Measurements from ENCODE around the gene SLC2A13. TPM values are rescaled to one million over a fixed set of nuclear protein-coding genes. Genes with fewer than 3 reads are reported as not detected.

Gene SLC2A13
- total RNA-seq, 1 experiment from 2014 or later = 12.1 TPM

DNA sequence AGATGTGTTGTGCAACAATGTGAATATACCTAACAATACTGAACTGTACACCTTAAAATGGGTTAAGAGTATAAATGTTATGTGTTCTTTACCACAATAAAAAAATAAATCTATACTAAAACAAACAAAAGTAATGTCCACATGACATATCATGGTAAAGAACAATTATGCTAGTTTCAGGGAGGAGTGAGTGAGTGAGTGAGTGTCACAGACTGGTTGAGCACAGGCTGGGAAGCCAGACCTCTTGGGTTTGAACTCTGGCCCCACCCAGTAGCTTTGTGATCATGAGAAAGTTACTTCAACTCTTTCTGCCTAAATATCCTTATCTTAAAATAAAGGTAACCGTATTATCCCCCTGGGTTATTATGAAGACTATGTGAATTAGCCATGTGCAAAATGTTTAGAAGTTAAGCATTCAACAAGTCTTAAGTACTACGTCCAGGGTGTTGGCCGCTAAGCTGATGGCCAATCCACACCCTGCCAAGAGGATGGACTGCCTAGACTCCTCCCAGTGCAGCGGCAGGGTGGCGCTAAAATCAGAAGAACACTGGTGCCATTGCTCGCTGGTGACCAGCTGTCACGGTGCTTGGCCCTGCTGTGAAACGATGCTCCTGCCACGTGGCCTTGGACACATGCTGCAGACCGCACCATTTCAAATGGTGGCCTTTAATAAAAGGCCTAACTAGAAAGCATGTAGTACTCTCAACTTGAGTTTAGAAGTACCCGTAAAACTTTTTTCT is 7.3 kb downstream of the SLC2A13 start:
- no peak for ATAC-seq
- in situ Hi-C loops (cut with HindIII; ENCODE audit: low pct_unique_long_range_greater_than_20kb, low sequenced_read_pairs) (no loop called here), intact Hi-C loops (cut with micrococcal nuclease; ENCODE audit: unreplicated experiment) (no loop called here)
- no peak for DNase-seq (ENCODE audit: low read depth, low spot score)
- Histone ChIP-seq H3K4me3 (ENCODE audit: low read depth in 2 of 2, low read length in 2 of 2) (no peak overlapping the region), H3K4me1 (ENCODE audit: control insufficient read depth, insufficient read depth, low read length) (peaks cover 4% of the 10 kb centered on the region; the same call in 1 of the 2 replicates), H3K36me3 (ENCODE audit: control insufficient read depth, insufficient read depth, low read length) (no peaks in the 10 kb centered on the region), H3K9me3 (ENCODE audit: control insufficient read depth, insufficient read depth, low read depth, low read length) (no peaks in the 10 kb centered on the region), H3K27me3 (ENCODE audit: control insufficient read depth, insufficient read depth, low read length) (no peaks in the 10 kb centered on the region), H3K27ac (ENCODE audit: low read length) (no peak overlapping the region)
- no TSS peak for BruUV-seq (replicated peaks)
- TF ChIP-seq SIN3A (IDR thresholded peaks at IDR 0.05; ENCODE audit: borderline replicate concordance, insufficient read depth, low read depth, low read length) = no peak
- TF ChIP-seq TCF7L2 (IDR thresholded peaks at IDR 0.05; ENCODE audit: low read depth, low read length) = no peak
- no peak for TF ChIP-seq POLR2AphosphoS5 (IDR thresholded peaks at IDR 0.05; ENCODE audit: low read depth, low read length)
- ChIA-PET CTCF (no interaction called here), POLR2A (no interaction called here)

DNA sequence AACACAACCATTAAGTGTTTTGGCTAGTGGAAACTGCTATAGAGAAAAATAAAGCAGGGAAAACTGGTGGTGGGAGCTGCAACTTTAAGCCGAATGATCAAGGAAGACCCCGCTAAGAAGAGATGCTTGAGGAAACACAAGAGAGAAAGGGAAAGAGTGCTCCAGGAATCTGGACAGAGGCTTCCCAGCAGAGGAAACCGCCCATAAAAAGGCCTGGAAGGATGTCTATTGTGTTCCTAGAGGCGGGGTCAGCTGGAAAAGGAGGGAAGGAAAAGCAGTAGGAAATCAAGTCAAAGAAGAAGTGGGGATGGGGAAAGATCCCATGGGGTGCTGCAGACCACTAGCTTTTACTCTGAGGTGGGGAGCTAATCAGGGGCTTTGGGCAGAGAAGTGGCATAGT is 12.4 kb downstream of the SLC2A13 start:
- ATAC-seq = no peak
- in situ Hi-C loops (cut with HindIII; ENCODE audit: low pct_unique_long_range_greater_than_20kb, low sequenced_read_pairs) = no loop called here

GRCh38 chr12:40086471-40086870 is 19.4 kb downstream of the SLC2A13 start:
- no peak for DNase-seq (ENCODE audit: low read depth, low spot score)
- POLR2A ChIA-PET = no interaction called here
- H3K4me1 ChIP-seq (ENCODE audit: control insufficient read depth, insufficient read depth, low read length) = no peaks in the 10 kb centered on the region
- no TSS peak for BruUV-seq (replicated peaks)
- no peaks in the 10 kb centered on the region for H3K9me3 ChIP-seq (ENCODE audit: control insufficient read depth, insufficient read depth, low read depth, low read length)
- no peak for ATAC-seq
- CTCF ChIA-PET = no interaction called here
- in situ Hi-C loops (cut with HindIII; ENCODE audit: low pct_unique_long_range_greater_than_20kb, low sequenced_read_pairs) = no loop called here
- no peaks in the 10 kb centered on the region for H3K36me3 ChIP-seq (ENCODE audit: control insufficient read depth, insufficient read depth, low read length)
- H3K27me3 ChIP-seq (ENCODE audit: control insufficient read depth, insufficient read depth, low read length) = no peaks in the 10 kb centered on the region
- H3K4me3 ChIP-seq (ENCODE audit: low read depth in 2 of 2, low read length in 2 of 2) = no peak overlapping the region
- intact Hi-C loops (cut with micrococcal nuclease; ENCODE audit: unreplicated experiment) = no loop called here
- no peak overlapping the region for H3K27ac ChIP-seq (ENCODE audit: low read length)
- TF ChIP-seq CTCF (IDR thresholded peaks at IDR 0.05) = no peak
- TF ChIP-seq POLR2AphosphoS5 (IDR thresholded peaks at IDR 0.05; ENCODE audit: low read depth, low read length) = no peak
- TF ChIP-seq, protein P1, sequence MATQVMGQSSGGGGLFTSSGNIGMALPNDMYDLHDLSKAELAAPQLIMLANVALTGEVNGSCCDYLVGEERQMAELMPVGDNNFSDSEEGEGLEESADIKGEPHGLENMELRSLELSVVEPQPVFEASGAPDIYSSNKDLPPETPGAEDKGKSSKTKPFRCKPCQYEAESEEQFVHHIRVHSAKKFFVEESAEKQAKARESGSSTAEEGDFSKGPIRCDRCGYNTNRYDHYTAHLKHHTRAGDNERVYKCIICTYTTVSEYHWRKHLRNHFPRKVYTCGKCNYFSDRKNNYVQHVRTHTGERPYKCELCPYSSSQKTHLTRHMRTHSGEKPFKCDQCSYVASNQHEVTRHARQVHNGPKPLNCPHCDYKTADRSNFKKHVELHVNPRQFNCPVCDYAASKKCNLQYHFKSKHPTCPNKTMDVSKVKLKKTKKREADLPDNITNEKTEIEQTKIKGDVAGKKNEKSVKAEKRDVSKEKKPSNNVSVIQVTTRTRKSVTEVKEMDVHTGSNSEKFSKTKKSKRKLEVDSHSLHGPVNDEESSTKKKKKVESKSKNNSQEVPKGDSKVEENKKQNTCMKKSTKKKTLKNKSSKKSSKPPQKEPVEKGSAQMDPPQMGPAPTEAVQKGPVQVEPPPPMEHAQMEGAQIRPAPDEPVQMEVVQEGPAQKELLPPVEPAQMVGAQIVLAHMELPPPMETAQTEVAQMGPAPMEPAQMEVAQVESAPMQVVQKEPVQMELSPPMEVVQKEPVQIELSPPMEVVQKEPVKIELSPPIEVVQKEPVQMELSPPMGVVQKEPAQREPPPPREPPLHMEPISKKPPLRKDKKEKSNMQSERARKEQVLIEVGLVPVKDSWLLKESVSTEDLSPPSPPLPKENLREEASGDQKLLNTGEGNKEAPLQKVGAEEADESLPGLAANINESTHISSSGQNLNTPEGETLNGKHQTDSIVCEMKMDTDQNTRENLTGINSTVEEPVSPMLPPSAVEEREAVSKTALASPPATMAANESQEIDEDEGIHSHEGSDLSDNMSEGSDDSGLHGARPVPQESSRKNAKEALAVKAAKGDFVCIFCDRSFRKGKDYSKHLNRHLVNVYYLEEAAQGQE (IDR thresholded peaks at IDR 0.05; ENCODE audit: insufficient read depth in 1 of 2, low read depth in 2 of 2, low read length in 1 of 2) = no peak
- TF ChIP-seq SIN3A (IDR thresholded peaks at IDR 0.05; ENCODE audit: borderline replicate concordance, insufficient read depth, low read depth, low read length) = no peak
- no peak for TF ChIP-seq TCF7L2 (IDR thresholded peaks at IDR 0.05; ENCODE audit: low read depth, low read length)

More for the DNA sequence above, 12.4 kb downstream of the SLC2A13 start:
- no peaks in the 10 kb centered on the region for H3K27me3 ChIP-seq (ENCODE audit: control insufficient read depth, insufficient read depth, low read length)
- no peaks in the 10 kb centered on the region for H3K9me3 ChIP-seq (ENCODE audit: control insufficient read depth, insufficient read depth, low read depth, low read length)
- ChIA-PET POLR2A (no interaction called here), CTCF (interaction anchor here (0.6 kb wide), 1 partner anchor 11 kb away, joined by 3 read pairs; no protein-coding TSS in a partner anchor)
- H3K27ac ChIP-seq (ENCODE audit: low read length) = no peak overlapping the region
- H3K4me3 ChIP-seq (ENCODE audit: low read depth in 2 of 2, low read length in 2 of 2) = no peak overlapping the region
- H3K36me3 ChIP-seq (ENCODE audit: control insufficient read depth, insufficient read depth, low read length) = no peaks in the 10 kb centered on the region
- no peak for DNase-seq (ENCODE audit: low read depth, low spot score)
- BruUV-seq (replicated peaks) = no TSS peak
- intact Hi-C loops (cut with micrococcal nuclease; ENCODE audit: unreplicated experiment) = no loop called here
- no peak for TF ChIP-seq POLR2AphosphoS5 (IDR thresholded peaks at IDR 0.05; ENCODE audit: low read depth, low read length)
- TF ChIP-seq SIN3A (IDR thresholded peaks at IDR 0.05; ENCODE audit: borderline replicate concordance, insufficient read depth, low read depth, low read length) = no peak
- no peak for TF ChIP-seq TCF7L2 (IDR thresholded peaks at IDR 0.05; ENCODE audit: low read depth, low read length)
- TF ChIP-seq, protein P1 (IDR thresholded peaks at IDR 0.05; ENCODE audit: insufficient read depth in 1 of 2, low read depth in 2 of 2, low read length in 1 of 2) = no peak
- no peaks in the 10 kb centered on the region for H3K4me1 ChIP-seq (ENCODE audit: control insufficient read depth, insufficient read depth, low read length)
